Measurements from ENCODE around the gene SH2D3C. TPM values are rescaled to one million over a fixed set of nuclear protein-coding genes. Genes with fewer than 3 reads are reported as not detected.
"Not testable (repeated sequence)": the region's sequence is repeated elsewhere in the genome, so short reads cannot be mapped to it uniquely, and the experiment has no call there.

The SH2D3C gene
- total and polyA plus RNA-seq, 8 donors = 1.4 to 7.1 (median 2.5) TPM

DNA sequence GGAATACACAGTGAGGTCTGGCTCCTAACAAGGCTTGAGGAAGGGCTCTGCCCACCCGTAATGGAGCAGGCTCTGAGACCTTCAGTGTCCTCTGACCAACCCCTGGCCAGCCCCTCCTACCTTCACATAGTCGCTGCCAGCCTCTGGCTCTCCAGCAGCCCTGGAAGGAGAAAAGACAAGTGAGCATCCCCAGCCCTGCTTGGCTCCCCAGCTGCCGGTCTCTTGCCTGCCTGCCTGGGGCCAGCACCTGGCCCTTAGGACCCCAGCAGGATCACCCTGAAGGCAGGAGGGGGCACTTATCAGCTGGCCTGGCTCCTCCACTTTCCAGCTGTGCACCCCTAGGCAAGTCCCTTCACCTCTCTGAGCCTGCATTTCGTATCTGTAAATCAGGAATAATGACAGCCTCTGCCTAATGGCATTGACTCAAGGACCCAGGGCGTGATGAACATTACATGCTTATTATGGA is 16.9 kb downstream of the SH2D3C start:
- intact Hi-C loops (cut with DNase I) = no loop called here
- H3K27ac ChIP-seq = no peak overlapping the region

DNA sequence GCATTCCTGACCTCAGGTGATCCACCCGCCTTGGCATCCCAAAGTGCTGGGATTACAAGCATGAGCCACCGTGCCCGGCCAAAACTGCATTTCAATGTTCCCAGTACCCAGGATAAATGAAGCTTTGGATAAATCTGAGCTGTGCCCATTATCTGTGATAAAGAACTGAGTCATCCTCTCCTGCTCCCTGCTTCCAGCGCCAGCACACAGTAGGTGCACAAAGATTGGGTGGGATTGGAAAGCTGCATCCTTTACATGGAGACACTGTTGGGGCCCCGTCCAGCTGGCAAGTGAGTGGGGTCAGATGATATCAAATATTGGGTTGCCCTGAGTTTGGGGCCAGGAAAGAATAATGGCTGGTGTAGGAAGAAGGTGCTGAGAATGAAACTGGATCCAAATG is 17.4 kb downstream of the SH2D3C start:
- no peak for FAIRE-seq
- no peaks in the 10 kb centered on the region for H3K36me3 ChIP-seq
- ATAC-seq = no peak
- intact Hi-C loops (cut with DNase I) = no loop called here
- no peak overlapping the region for H3K4me3 ChIP-seq
- H3K27me3 ChIP-seq = no peaks in the 10 kb centered on the region
- H3K9me3 ChIP-seq = no peaks in the 10 kb centered on the region
- DNase-seq = no peak
- no peaks in the 10 kb centered on the region for H3K4me1 ChIP-seq
- H3K27ac ChIP-seq = no peak overlapping the region
- 65 to 74% methylated on average over 5 of the region's 5 CpGs for WGBS, 2 donors
- TF ChIP-seq, protein P1, sequence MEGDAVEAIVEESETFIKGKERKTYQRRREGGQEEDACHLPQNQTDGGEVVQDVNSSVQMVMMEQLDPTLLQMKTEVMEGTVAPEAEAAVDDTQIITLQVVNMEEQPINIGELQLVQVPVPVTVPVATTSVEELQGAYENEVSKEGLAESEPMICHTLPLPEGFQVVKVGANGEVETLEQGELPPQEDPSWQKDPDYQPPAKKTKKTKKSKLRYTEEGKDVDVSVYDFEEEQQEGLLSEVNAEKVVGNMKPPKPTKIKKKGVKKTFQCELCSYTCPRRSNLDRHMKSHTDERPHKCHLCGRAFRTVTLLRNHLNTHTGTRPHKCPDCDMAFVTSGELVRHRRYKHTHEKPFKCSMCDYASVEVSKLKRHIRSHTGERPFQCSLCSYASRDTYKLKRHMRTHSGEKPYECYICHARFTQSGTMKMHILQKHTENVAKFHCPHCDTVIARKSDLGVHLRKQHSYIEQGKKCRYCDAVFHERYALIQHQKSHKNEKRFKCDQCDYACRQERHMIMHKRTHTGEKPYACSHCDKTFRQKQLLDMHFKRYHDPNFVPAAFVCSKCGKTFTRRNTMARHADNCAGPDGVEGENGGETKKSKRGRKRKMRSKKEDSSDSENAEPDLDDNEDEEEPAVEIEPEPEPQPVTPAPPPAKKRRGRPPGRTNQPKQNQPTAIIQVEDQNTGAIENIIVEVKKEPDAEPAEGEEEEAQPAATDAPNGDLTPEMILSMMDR (IDR thresholded peaks at IDR 0.05) = no peak

More for the DNA sequence above, 16.9 kb downstream of the SH2D3C start:
- Histone ChIP-seq H3K4me3 (no peak overlapping the region), H3K9me3 (no peaks in the 10 kb centered on the region), H3K36me3 (no peaks in the 10 kb centered on the region), H3K27me3 (no peaks in the 10 kb centered on the region), H3K4me1 (no peaks in the 10 kb centered on the region)
- DNase-seq = no peak
- TF ChIP-seq, protein P1 (IDR thresholded peaks at IDR 0.05) = no peak
- ATAC-seq = no peak
- WGBS, 2 donors = 53 to 61% methylated on average over 5 of the region's 5 CpGs
- no peak for FAIRE-seq

DNA sequence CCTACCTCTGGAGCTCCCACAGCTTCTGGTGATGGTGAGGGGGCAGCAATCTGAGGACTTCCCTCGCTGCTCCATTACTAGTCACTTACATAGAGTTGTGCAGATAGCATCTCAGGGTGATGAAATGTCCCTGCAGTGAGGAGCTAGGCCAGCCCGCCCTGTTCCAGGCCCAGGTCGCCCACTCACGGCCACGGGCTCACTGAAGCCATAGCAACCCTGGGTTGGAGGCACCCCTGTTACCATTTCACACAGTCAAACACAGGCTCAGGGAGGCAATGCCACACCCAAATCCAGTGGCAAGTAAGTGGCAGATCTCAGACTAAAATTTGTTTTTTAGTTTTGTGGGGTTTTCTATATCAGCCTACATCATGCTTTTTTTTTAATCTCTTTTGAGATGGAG is 19.6 kb downstream of the SH2D3C start:
- FAIRE-seq (no peak), ATAC-seq (no peak), DNase-seq (no peak)
- Histone ChIP-seq H3K36me3 (no peaks in the 10 kb centered on the region), H3K9me3 (no peaks in the 10 kb centered on the region), H3K27ac (no peak overlapping the region), H3K4me1 (no peaks in the 10 kb centered on the region), H3K4me3 (no peak overlapping the region), H3K27me3 (peaks cover 0 to 6% (median 3%) of the 10 kb centered on the region in 4 donors)
- WGBS, 2 donors = 82 to 91% methylated on average over 5 of the region's 5 CpGs
- intact Hi-C loops (cut with DNase I) = no loop called here
- TF ChIP-seq, protein P1 (IDR thresholded peaks at IDR 0.05) = no peak

DNA sequence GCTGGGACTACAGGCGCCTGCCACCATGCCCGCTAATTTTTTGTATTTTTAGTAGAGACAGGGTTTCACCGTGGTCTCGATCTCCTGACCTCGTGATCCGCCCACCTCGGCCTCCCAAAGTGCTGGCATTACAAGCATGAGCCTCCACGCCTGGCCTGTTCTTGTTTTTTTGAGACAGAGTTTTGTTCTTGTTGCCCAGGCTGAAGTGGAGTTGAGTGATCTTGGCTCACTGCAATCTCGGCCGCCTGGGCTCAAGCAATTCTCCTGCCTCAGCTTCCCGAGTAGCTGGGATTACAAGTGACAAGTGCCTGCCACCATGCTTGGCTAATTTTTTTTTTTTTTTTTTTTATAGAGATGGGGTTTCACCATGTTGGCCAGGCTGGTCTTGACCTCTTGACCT is 21.7 kb downstream of the SH2D3C start:
- H3K27ac ChIP-seq; DNase-seq; ATAC-seq; H3K9me3 ChIP-seq; H3K4me1 ChIP-seq; H3K27me3 ChIP-seq; intact Hi-C loops (cut with DNase I); FAIRE-seq; H3K4me3 ChIP-seq; H3K36me3 ChIP-seq: not testable (repeated sequence)
- WGBS, 2 donors = 63 to 73% methylated on average over 11 of the region's 11 CpGs

DNA sequence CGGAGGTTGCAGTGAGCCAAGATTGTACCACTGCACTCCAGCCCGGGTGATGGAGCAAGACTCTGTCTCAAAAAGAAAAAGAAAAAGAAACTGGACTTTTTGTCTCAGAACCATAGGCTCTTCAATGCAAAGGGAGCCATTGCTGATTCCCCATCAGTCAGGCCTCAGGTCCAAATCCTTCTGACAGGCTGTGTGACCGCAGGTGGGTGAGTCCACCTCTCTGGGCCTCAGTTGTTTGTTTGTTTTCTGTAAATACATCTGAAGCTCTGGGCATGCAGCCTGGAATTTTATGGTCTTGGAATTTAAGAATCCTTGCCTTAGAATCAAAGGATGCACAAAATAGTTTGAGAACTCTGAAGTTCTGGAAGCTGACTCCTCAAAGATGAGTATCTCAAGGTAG is 22.2 kb downstream of the SH2D3C start:
- FAIRE-seq (no peak), DNase-seq (no peak), ATAC-seq (no peak)
- Histone ChIP-seq H3K4me3 (no peak overlapping the region), H3K27me3 (peaks cover 0 to 9% (median 3%) of the 10 kb centered on the region in 4 donors), H3K9me3 (no peaks in the 10 kb centered on the region), H3K27ac (no peak overlapping the region), H3K4me1 (no peaks in the 10 kb centered on the region), H3K36me3 (no peaks in the 10 kb centered on the region)
- TF ChIP-seq, protein P1 (IDR thresholded peaks at IDR 0.05) = no peak
- intact Hi-C loops (cut with DNase I) = no loop called here
- WGBS, 2 donors = 85% methylated on average over 3 of the region's 3 CpGs

Data from pancreas (tissue), 10 donors.